Stimulated activated CD8-positive, alpha-beta memory T cell treated with anti-CD3 and anti-CD28 coated beads, Interleukin-15, amount 100 ng/mL, for 4 hours (primary cell): ENCODE results near the gene DGCR6L.
"Not testable (repeated sequence)": the region's sequence is repeated elsewhere in the genome, so short reads cannot be mapped to it uniquely, and the experiment has no call there.

Source experiments
- DNase-seq, 2 donors: peaks; one replicate each; pipeline ENCODE4 v3.0.0-alpha.2; 2020; ENCODE audit warnings: low read depth in 2 of 2

Gene DGCR6L

GRCh38 chr22:20291604-20292063 is 28.2 kb downstream of the DGCR6L start:
- DNase-seq, result no peak

GRCh38 chr22:20291249-20291586 is 28.6 kb downstream of the DGCR6L start:
- DNase-seq, result no peak

GRCh38 chr22:20290578-20291248 is 29.1 kb downstream of the DGCR6L start:
- no peak for DNase-seq

GRCh38 chr22:20290045-20290392 is 29.8 kb downstream of the DGCR6L start:
- DNase-seq, result no peak

GRCh38 chr22:20289182-20290044 is 30.4 kb downstream of the DGCR6L start:
- DNase-seq, result not testable (repeated sequence)

- not testable (repeated sequence) for DNase-seq
Measured at GRCh38 chr22:20286784-20287423, 33.0 kb downstream of the DGCR6L start.

GRCh38 chr22:20286312-20286660 is 33.6 kb downstream of the DGCR6L start:
- DNase-seq, result not testable (repeated sequence)

GRCh38 chr22:20285473-20286311 is 34.2 kb downstream of the DGCR6L start:
- DNase-seq, result peak; percentile 38 to 52

GRCh38 chr22:20284471-20285086 is 35.3 kb downstream of the DGCR6L start:
- no peak for DNase-seq

GRCh38 chr22:20283674-20284066 is 36.2 kb downstream of the DGCR6L start:
- DNase-seq, result no peak

GRCh38 chr22:20282901-20283673 is 36.8 kb downstream of the DGCR6L start:
- DNase-seq, result no peak

- no peak for DNase-seq
Measured at GRCh38 chr22:20281891-20282290, 38.0 kb downstream of the DGCR6L start.

- DNase-seq, result not testable (repeated sequence)
Measured at GRCh38 chr22:20281473-20281872, 38.4 kb downstream of the DGCR6L start.

- DNase-seq, result no peak
Measured at GRCh38 chr22:20280866-20281265, 39.0 kb downstream of the DGCR6L start.

- not testable (repeated sequence) for DNase-seq
Measured at GRCh38 chr22:20280163-20280562, 39.7 kb downstream of the DGCR6L start.

- no peak for DNase-seq
Measured at GRCh38 chr22:20279662-20280134, 40.2 kb downstream of the DGCR6L start.

GRCh38 chr22:20278726-20279490 is 41.0 kb downstream of the DGCR6L start:
- not testable (repeated sequence) for DNase-seq

GRCh38 chr22:20277936-20278635 is 41.8 kb downstream of the DGCR6L start:
- DNase-seq, result not testable (repeated sequence)

GRCh38 chr22:20276468-20276867 is 43.4 kb downstream of the DGCR6L start:
- DNase-seq, result no peak
